Prostate gland (tissue), 2 donors: Measurements from ENCODE around the gene ADM5. TPM values are rescaled to one million over a fixed set of nuclear protein-coding genes. Genes with fewer than 3 reads are reported as not detected.

ENCODE experiments used
- DNase-seq: peaks from one replicate; pipeline ENCODE4 v3.0.0-alpha.2; 2019; ENCODE audit warnings: low spot score
- H3K27ac ChIP-seq, 2 donors: fragments of 200-600 bp; sonication (generic); 2 replicates each; pipeline ENCODE4 v1.5.1; 2017 to 2019
- H3K27me3 ChIP-seq: fragments of 200-600 bp; sonication (generic); replicated peaks from 2 replicates; pipeline ENCODE4 v1.5.1; 2019; ENCODE audit not compliant: insufficient read depth
- H3K36me3 ChIP-seq, 2 donors: fragments of 200-600 bp; sonication (generic); 1 replicate in 1 of 2; 2 replicates in 1 of 2; pipeline versions ENCODE4 v1.5.1 to v1.8.1; 2017 to 2019
- H3K4me1 ChIP-seq: fragments of 200-600 bp; sonication (generic); replicated peaks from 2 replicates; pipeline ENCODE4 v1.5.1; 2019
- H3K4me3 ChIP-seq, 2 donors: fragments of 200-600 bp; sonication (generic); 2 replicates each; pipeline ENCODE4 v1.5.1; 2017 to 2019
- H3K9me3 ChIP-seq: fragments of 200-600 bp; sonication (generic); 2 replicates; pipeline ENCODE4 v1.5.1; 2017
- CTCF ChIP-seq, 4 experiments: fragments of 200-600 bp in 2 of 4; fragments of 450-650 bp in 2 of 4; sonication (generic) in 2 of 4; IDR thresholded peaks; 1 replicate in 3 of 4; 2 replicates in 1 of 4; pipeline ENCODE4 v1.5.1; 2016 to 2019; ENCODE audit warnings: antibody characterized with exemption in 4 of 4, mild to moderate bottlenecking in 2 of 4, moderate library complexity in 2 of 4
- POLR2A ChIP-seq: fragments of 450-650 bp; IDR thresholded peaks from one replicate; pipeline ENCODE4 v1.6.1; 2016; ENCODE audit warnings: antibody characterized with exemption, mild to moderate bottlenecking
- POLR2AphosphoS5 ChIP-seq: sonication (generic); formaldehyde crosslinking; IDR thresholded peaks from one replicate; pipeline ENCODE4 v1.6.1; 2017; ENCODE audit warnings: antibody characterized with exemption
- WGBS: methylation state at CpG from one replicate; pipeline ENCODE4 v1.1.5; 2018; 5-methylcytosine and 5-hydroxymethylcytosine counted together
- intact Hi-C: fragments of 100-400 bp; cut with DNase I; formaldehyde crosslinking; loops from one replicate; pipeline ENCODE4 v1.14.2; 2022
- total RNA-seq, 2 donors: library from RNA; depleted of rRNA; stranded (reverse); fragments of >200 nt; gene quantifications; one replicate each; pipeline ENCODE4 v1.1.0, GENCODE V29; 2016

The ADM5 gene
- total RNA-seq, 2 donors from 2014 or later, result 0.68 to 6.1 TPM

- DNase-seq, result no peak
- Histone ChIP-seq H3K9me3 (no peaks in the 10 kb centered on the region), H3K4me1 (no peaks in the 10 kb centered on the region), H3K36me3 (peaks cover 4 to 25% of the 10 kb centered on the region in 2 donors), H3K27ac (no peak overlapping the region), H3K4me3 (no peak overlapping the region), H3K27me3 (no peaks in the 10 kb centered on the region)
- TF ChIP-seq POLR2A (no peak), CTCF (IDR thresholded peaks at IDR 0.05) (no peak)
- intact Hi-C loops, result no loop called here
- 65% methylated on average over 12 of the region's 12 CpGs for WGBS
Measured at GRCh38 chr19:49687150-49687549, 2.2 kb upstream of the ADM5 start.

- no peak overlapping the region for H3K27ac ChIP-seq
Measured at GRCh38 chr19:49687566-49688316, 1.7 kb upstream of the ADM5 start.

GRCh38 chr19:49688531-49689132, 762 bp upstream of the ADM5 start:
- intact Hi-C loops, result no loop called here
- Histone ChIP-seq H3K4me3 (no peak overlapping the region), H3K9me3 (no peaks in the 10 kb centered on the region), H3K4me1 (no peaks in the 10 kb centered on the region), H3K36me3 (peaks cover 0 to 21% of the 10 kb centered on the region in 2 donors), H3K27ac (no peak overlapping the region), H3K27me3 (no peaks in the 10 kb centered on the region)
- whole genome bisulfite sequencing, result 75% methylated on average over 12 of the region's 12 CpGs
- TF ChIP-seq POLR2AphosphoS5 (no peak), CTCF (IDR thresholded peaks at IDR 0.05) (no peak), POLR2A (no peak)
- no peak for DNase-seq

More at GRCh38 chr19:49687566-49688316, 1.7 kb upstream of the ADM5 start:
- intact Hi-C loops, result no loop called here
- H3K4me1 ChIP-seq, result no peaks in the 10 kb centered on the region
- H3K9me3 ChIP-seq, result no peaks in the 10 kb centered on the region
- no peak for TF ChIP-seq POLR2AphosphoS5
- TF ChIP-seq POLR2A, result no peak
- no peak for TF ChIP-seq CTCF (IDR thresholded peaks at IDR 0.05)
- H3K4me3 ChIP-seq, result no peak overlapping the region
- DNase-seq, result no peak
- WGBS, result 66% methylated on average over 26 of the region's 26 CpGs
- H3K36me3 ChIP-seq, result peaks cover 0 to 21% of the 10 kb centered on the region in 2 donors
- H3K27me3 ChIP-seq, result no peaks in the 10 kb centered on the region

- Histone ChIP-seq H3K27me3 (no peaks in the 10 kb centered on the region), H3K36me3 (peaks cover 0 to 15% of the 10 kb centered on the region in 2 donors), H3K4me1 (no peaks in the 10 kb centered on the region), H3K9me3 (no peaks in the 10 kb centered on the region), H3K4me3 (peak overlapping the region; percentile 28 to 44), H3K27ac (peak overlapping the region; percentile 58 to 68)
- intact Hi-C loops, result loop anchor here (5.0 kb wide), 1 partner anchor 77 kb away; the partner anchor contains the start of gene AP2A1
- DNase-seq, result no peak
- 11% methylated on average over 39 of the region's 39 CpGs for WGBS
- TF ChIP-seq POLR2AphosphoS5, result no peak
Measured at GRCh38 chr19:49690079-49690655, 773 bp downstream of the ADM5 start.

GRCh38 chr19:49690656-49691242, 1.4 kb downstream of the ADM5 start, which contains the start of gene CPT1C:
Gene CPT1C, plus strand, starts transcription at chr19:49691116. Its CDS starts 1,137 bp downstream, at chr19:49692253.
- DNase-seq, result peak; percentile 81
- intact Hi-C loops, result loop anchor here (5.0 kb wide), 1 partner anchor 77 kb away; the partner anchor contains the start of gene AP2A1
- H3K4me3 ChIP-seq, result peak within 1 kb of the TSS; percentile 28 to 44
- H3K4me1 ChIP-seq, result no peaks in the 10 kb centered on the region
- no peaks in the 10 kb centered on the region for H3K9me3 ChIP-seq
- H3K27me3 ChIP-seq, result no peaks in the 10 kb centered on the region
- TF ChIP-seq POLR2AphosphoS5, result peak; percentile 83
- TF ChIP-seq POLR2A, result peak; percentile 58
- TF ChIP-seq CTCF (IDR thresholded peaks at IDR 0.05), result no peak
- 1% methylated on average over 38 of the region's 38 CpGs for WGBS
- H3K36me3 ChIP-seq, result peaks cover 0 to 13% of the 10 kb centered on the region in 2 donors
- peak within 1 kb of the TSS; percentile 58 to 68 for H3K27ac ChIP-seq
